Measurements from ENCODE around the gene FAM78A.

- TF ChIP-seq CTCF (IDR thresholded peaks at IDR 0.05): no peak
- TF ChIP-seq EP300 (IDR thresholded peaks at IDR 0.05): no peak
Measured at GRCh38 chr9:131277287-131277909, 1.1 kb upstream of the FAM78A start.

Data from esophagus muscularis mucosa (tissue), 3 donors.